Stimulated activated CD8-positive, alpha-beta memory T cell treated with anti-CD3 and anti-CD28 coated beads, Interleukin-2, amount 100 ng/mL, for 1 hour (primary cell): ENCODE data around the gene TAGLN.
A peak's percentile ranks its signal among the peaks of the same experiment; 100 is the strongest.

Experiments
- DNase-seq, 2 donors: peaks; one replicate each; pipeline ENCODE4 v3.0.0-alpha.2; 2020; ENCODE audit warnings: low read depth in 2 of 2

Gene TAGLN

DNA sequence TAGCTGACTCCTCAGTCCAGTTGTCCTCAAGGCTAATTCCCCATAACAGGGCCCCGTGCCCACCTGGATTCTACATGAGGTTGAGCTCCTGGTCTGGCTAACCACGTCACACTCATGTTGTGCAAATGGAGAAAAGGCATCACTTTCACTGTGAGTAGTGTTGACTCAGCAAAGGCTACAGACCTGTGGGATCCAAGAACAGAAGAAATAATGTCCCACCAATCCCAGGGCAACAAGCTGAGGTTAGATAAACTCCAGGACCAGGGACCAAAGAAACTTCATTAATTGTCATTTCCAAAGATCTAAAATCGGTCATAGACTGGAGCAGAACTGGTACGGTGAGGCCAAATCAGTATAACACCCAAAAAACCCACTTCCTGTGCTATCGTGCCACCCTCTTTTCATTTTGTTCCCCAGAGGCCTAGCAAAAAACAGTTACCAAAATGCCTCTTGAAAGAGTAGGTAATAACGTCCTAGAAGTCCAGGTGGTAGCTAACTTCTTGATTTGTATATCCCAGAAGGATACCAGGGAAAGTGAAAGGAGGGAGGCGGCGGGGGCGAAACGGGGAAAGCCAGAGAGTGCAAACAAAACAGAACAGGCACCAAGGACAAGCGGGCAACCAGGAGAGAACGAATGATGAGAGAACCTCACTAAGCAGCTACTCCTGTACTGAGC lies 31.3 kb downstream of the TAGLN start:
- no peak for DNase-seq

DNA sequence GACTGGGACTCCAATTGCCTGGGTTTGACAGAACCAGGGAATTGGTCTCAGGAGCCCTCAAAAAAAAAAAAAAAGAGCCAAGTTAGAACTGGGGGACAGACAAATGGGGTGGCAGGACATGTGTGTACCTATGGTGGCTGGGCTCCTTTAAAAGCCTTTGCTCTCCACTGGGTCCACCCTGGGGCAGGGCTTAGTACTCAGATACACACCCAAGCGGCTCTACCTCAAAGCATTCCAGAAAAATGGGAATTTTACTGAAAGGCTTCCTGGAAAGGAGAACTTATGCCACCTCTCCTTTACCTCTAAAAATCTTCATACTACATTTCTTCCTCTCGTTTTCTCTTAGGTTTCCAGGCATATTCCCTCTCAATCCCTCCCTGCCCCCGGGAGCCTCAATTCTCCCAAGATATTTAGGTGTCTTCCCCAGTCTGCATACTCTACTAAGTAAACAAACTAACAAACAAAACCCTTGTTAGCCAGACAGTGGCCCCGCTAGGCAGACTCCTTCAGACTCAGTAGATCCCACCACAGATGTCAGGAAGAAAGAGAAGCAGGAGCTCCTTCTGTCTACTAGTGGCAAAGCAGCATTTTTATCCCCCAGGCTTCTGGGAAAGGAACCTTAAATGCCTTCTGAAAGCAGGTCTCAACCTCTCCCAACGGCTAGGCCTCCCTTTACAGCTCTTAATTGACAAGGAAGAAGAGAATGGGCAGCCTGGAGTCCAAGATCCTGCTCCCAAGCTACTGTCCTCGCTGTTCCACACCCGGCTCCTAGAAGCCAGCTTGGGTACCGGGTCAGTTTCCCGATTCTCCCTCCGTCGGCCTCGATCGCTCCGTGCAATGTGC lies 32.0 kb downstream of the TAGLN start:
- DNase-seq: no peak

DNA sequence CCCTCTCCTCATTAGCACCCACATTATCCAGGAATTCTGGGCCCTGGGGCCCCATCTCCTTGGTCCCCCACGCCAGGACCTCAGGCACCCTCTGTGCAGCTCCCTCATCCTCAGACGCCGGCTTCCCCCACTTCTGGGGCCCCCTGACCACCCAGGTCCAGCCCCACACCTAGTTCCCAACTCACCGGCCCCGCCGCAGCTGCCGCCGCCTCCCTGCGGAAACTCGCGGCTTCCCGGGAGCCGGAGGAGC lies 32.6 kb downstream of the TAGLN start, which contains the start of gene PCSK7:
Gene PCSK7, minus strand, starts transcription at position 232 of the 250 bp plus-strand sequence. CDS start 2,229 bp downstream, outside the sequence.
- no peak for DNase-seq

DNA sequence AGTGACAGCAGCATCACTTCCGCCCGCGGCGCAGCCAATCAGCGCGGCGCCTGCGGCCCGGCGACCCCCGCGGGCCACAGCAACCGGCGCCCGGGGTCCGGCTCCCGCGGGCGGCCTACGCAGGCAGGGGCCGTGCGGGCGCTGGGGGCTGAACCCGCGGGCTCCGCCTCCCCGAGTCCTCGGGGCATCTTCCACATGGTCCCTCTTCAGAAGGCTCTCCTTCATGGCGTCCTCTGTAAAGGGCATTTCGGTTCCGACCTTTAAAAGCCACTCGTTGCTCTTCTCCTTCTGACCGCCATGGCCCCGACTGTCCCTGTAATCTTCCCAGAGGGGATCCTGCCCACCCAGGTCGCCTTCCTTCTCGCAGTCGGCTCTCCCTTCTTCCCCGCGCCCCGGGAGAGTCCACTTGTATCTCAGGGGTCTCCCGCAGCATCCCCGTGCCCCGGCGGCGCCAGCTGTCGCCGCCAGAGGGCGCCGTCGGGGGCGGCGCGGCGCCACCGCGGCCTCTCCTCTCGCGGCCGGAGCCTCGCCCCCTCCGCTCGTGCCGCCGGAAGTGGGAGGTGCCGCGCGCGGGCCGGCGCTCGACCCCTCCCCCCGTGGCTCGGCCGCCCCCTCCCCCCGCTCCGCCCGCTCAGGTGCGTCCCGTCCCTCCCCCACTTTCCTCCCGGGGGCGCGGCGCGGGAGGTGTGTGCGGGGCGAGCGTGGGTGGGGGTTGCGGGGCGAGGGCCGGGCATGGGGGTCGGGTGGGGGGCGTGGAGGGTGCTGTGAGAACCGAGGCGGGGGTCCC lies 33.1 kb downstream of the TAGLN start, which contains the start of gene RNF214:
Gene RNF214, plus strand, starts transcription at position 580 of the 787 bp plus-strand sequence. CDS start 1,602 bp downstream, outside the sequence.
- DNase-seq: peak; percentile 55 to 59

DNA sequence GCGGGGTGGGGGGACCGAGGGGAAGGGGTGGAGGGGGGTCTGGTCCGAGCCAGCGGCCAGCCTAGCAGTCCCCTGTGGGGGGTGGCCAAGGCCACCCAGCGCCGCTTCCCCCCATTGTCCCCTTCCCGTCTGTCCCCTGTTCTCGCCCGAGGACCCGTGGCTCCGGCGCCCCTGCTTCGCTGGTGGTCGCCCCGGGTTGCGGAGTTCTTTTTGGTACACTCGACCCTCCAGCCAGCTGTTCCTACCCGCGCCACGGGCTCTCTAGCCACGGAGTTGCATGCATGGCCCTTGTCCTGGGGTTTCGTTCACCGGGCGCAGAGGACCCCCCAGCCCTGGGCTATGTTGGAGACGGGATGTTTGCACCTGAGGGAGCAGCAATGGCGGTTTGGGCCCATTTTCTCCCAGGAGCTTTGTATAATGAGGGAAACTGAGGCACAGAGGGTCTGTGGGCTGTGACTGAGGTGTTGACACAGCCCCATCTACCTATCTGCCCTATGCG lies 33.8 kb downstream of the TAGLN start:
- DNase-seq: no peak

DNA sequence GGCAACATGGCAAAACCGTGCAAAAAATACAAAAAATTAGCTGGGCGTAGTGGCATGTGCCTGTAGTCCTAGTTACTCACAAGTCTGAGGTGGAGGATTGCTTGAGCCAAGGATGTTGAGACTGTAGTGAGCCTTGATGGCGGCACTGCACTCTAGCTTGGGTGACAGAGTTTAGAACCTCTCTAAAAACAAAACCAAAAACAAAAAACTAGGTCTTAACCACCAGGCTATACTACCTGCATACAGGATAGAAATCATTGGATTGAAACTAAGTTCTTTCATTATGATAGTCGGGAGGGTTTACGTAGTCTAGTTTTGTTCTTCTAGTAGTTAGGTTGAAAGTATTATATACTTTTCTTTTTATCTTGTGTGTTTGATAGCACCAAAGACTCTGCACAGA lies 39.1 kb downstream of the TAGLN start:
- DNase-seq: no peak

DNA sequence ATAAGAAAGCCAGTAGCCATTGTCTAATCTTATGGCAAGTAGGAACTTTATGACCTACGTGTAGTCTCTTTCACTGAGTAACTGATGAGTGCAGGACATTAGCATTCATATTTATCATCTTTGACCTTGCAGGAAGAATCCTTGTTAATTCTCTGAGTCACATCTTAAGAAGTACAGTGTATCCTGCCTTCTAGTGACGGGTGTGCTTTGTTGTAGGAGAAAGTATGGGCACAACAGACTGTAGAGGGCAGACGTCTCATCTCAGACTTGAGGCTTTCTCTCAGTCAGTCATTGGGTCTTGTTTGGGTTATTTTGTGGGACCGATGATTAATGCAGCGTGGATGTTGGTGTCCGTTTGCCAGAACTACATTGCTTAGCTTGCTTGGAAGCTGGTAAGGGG lies 40.1 kb downstream of the TAGLN start:
- DNase-seq: no peak

DNA sequence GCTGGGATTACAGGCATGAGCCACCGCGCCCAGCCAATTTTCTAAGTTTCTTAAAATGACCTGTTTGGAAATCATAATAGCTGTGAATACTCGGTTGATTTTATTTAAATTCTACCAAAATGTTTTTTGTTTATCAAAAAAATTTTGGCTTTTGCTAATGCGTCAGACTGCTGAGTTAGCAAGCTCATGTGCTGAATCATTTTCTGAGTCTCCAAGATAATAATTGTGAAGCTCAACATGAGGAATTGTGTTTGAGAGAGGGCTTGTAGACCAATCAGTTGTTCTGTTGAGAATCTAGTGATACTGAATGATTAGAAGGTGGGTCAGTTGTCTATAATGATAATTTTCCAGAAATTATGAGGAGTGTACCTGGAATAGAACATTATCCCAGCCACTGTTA lies 49.2 kb downstream of the TAGLN start:
- no peak for DNase-seq

DNA sequence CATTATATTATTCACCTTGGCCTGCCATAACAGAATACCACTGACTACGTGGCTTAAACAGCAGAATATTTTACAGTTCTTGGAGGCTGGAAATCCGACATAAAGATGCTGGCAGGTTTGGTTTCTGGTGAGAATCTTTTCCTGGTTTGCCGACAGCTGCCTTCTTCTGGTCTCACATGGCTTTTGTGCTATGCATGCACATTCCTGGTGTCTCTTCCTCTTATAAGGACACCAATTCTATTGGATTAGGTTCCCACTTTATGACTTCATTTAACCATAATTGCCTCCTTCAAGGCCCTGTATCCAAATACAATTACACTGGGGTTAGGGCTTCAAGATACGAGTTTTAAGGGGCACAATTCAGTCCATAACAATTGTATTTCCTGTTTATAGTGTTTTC lies 50.4 kb downstream of the TAGLN start:
- DNase-seq: no peak

DNA sequence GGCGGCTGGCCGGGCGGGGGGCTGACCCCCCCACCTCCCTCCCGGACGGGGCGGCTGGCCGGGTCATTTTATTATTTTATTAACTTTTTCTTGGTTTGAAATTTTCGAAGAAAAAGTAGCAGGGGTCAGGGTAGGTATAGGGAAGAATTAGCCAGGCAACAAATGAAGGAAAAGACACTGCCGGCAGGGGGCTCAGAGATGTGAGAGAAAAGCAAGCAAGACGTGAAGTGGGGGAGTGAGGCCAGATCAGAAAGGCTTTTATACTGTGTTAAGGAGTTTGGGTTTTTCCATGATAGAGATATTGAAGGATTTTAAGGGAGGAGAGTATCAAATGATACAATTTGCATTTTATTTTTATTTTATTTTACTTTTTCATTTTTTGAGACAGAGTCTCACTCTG lies 52.3 kb downstream of the TAGLN start:
- no peak for DNase-seq

DNA sequence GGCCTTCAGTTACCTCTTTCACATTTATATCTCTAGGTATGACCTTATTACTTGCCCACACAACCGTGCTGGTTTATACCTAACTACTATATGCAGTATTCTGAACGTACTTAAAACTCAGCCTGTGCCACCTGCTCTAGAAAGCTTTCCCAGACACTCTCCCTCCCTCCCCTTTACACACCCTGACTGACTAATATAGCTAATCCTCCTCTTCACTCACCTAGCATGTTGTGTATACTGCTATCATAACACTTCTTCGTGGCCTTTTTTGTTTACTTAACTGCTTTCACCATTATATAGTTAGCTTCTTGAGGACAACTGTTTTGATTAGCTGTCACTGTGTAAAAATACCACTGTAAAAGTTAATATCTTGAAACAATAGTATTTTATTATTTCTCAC lies 56.8 kb downstream of the TAGLN start:
- no peak for DNase-seq

DNA sequence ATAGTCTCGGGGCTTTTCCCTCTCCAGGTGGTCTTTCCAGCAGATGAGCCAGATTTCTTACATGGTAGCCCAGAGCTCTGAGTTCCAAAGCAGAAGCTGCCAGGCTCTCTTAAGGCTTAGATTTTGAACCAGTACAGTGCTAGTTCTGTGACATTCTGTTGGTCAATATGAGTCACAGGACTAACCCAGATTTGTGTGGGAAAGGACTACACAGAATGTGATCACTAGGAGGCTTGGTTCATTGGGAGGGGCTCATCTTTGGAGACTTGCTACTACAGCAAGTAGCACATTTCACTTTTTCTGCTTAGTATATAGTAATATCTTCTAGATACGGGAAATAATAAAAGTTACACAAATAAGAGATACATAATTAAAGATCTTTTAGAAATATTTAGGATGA lies 57.4 kb downstream of the TAGLN start:
- no peak for DNase-seq
